NT2/D1 (cell line): Measurements from ENCODE around the gene PLPPR1.
A peak's percentile ranks its signal among the peaks of the same experiment; 100 is the strongest.

Experiments used
- DNase-seq: peaks from one replicate; pipeline ENCODE4 v3.0.0-alpha.2; 2011; ENCODE audit warnings: low read depth, low spot score
- H3K27me3 ChIP-seq: 2 replicates; pipeline ENCODE4 v1.6.0; 2011; ENCODE audit warnings: mild to moderate bottlenecking; ENCODE audit not compliant: insufficient read length, insufficient read depth
- H3K36me3 ChIP-seq: 2 replicates; pipeline ENCODE4 v1.6.1; 2011; ENCODE audit warnings: mild to moderate bottlenecking, low read length, mixed read lengths; ENCODE audit not compliant: insufficient read depth, insufficient read length
- H3K4me1 ChIP-seq: 2 replicates; pipeline ENCODE4 v1.5.1; 2011; ENCODE audit not compliant: insufficient read depth, insufficient read length
- H3K4me3 ChIP-seq: 2 replicates; pipeline ENCODE4 v1.5.1; 2011; ENCODE audit warnings: low read depth; ENCODE audit not compliant: insufficient read length
- H3K9ac ChIP-seq: 2 replicates; pipeline ENCODE4 v1.6.0; 2011; ENCODE audit warnings: low read depth; ENCODE audit not compliant: insufficient read length
- H3K9me3 ChIP-seq: 2 replicates; pipeline ENCODE4 v1.5.1; 2011; ENCODE audit warnings: mild to moderate bottlenecking, low read length; ENCODE audit not compliant: insufficient read depth
- SUZ12 ChIP-seq: IDR thresholded peaks from 2 replicates; pipeline ENCODE4 v1.6.1; 2011; ENCODE audit not compliant: insufficient read length, insufficient read depth; ENCODE audit errors: extremely low read depth
- YY1 ChIP-seq: IDR thresholded peaks from 2 replicates; pipeline ENCODE4 v1.6.1; 2011; ENCODE audit not compliant: insufficient read length, insufficient read depth
- ZNF274 ChIP-seq: IDR thresholded peaks from 2 replicates; pipeline ENCODE4 v1.6.1; 2011; ENCODE audit warnings: mild to moderate bottlenecking, low read depth, low read length

PLPPR1 gene

GRCh38 chr9:101140764-101141163 lies 112.2 kb downstream of the PLPPR1 start:
- Histone ChIP-seq H3K4me3 (no peak overlapping the region), H3K36me3 (no peaks in the 10 kb centered on the region), H3K9ac (no peak overlapping the region), H3K27me3 (no peaks in the 10 kb centered on the region), H3K4me1 (no peaks in the 10 kb centered on the region), H3K9me3 (no peaks in the 10 kb centered on the region)
- DNase-seq: no peak
- TF ChIP-seq YY1 (no peak), ZNF274 (no peak), SUZ12 (no peak)

- H3K4me3 ChIP-seq: no peak overlapping the region
- no peaks in the 10 kb centered on the region for H3K36me3 ChIP-seq
- no peak for TF ChIP-seq ZNF274
- no peak for TF ChIP-seq YY1
- TF ChIP-seq SUZ12: no peak
- H3K4me1 ChIP-seq: peaks cover 4% of the 10 kb centered on the region
- no peak for DNase-seq
- no peak overlapping the region for H3K9ac ChIP-seq
- peaks cover 6% of the 10 kb centered on the region for H3K9me3 ChIP-seq
- no peaks in the 10 kb centered on the region for H3K27me3 ChIP-seq
Measured at GRCh38 chr9:101146508-101146907, 118.0 kb downstream of the PLPPR1 start.

- H3K9me3 ChIP-seq: peaks cover 6% of the 10 kb centered on the region
- H3K4me3 ChIP-seq: no peak overlapping the region
- DNase-seq: peak; percentile 55
- no peak overlapping the region for H3K9ac ChIP-seq
- TF ChIP-seq ZNF274 (no peak), YY1 (no peak), SUZ12 (no peak)
- H3K4me1 ChIP-seq: peaks cover 4% of the 10 kb centered on the region
- no peaks in the 10 kb centered on the region for H3K36me3 ChIP-seq
- H3K27me3 ChIP-seq: no peaks in the 10 kb centered on the region
Measured at GRCh38 chr9:101148344-101148743, 119.8 kb downstream of the PLPPR1 start.

- Histone ChIP-seq H3K27me3 (no peaks in the 10 kb centered on the region), H3K9me3 (no peaks in the 10 kb centered on the region), H3K36me3 (no peaks in the 10 kb centered on the region), H3K4me1 (no peaks in the 10 kb centered on the region), H3K9ac (no peak overlapping the region), H3K4me3 (no peak overlapping the region)
- TF ChIP-seq YY1 (no peak), ZNF274 (no peak), SUZ12 (no peak)
- no peak for DNase-seq
Measured at GRCh38 chr9:101158361-101158760, 129.8 kb downstream of the PLPPR1 start.

GRCh38 chr9:101162231-101162630 lies 133.7 kb downstream of the PLPPR1 start:
- TF ChIP-seq SUZ12 (no peak), ZNF274 (no peak), YY1 (no peak)

GRCh38 chr9:101165131-101165530 lies 136.6 kb downstream of the PLPPR1 start:
- TF ChIP-seq YY1 (no peak), ZNF274 (no peak), SUZ12 (no peak)
- Histone ChIP-seq H3K4me3 (no peak overlapping the region), H3K9ac (no peak overlapping the region), H3K4me1 (no peaks in the 10 kb centered on the region), H3K36me3 (no peaks in the 10 kb centered on the region), H3K9me3 (no peaks in the 10 kb centered on the region), H3K27me3 (no peaks in the 10 kb centered on the region)
- no peak for DNase-seq

More at GRCh38 chr9:101162231-101162630, 133.7 kb downstream of the PLPPR1 start:
- H3K36me3 ChIP-seq: no peaks in the 10 kb centered on the region
- no peaks in the 10 kb centered on the region for H3K9me3 ChIP-seq
- no peak overlapping the region for H3K9ac ChIP-seq
- DNase-seq: no peak
- no peak overlapping the region for H3K4me3 ChIP-seq
- no peaks in the 10 kb centered on the region for H3K4me1 ChIP-seq
- H3K27me3 ChIP-seq: no peaks in the 10 kb centered on the region

- H3K27me3 ChIP-seq: no peaks in the 10 kb centered on the region
- no peaks in the 10 kb centered on the region for H3K9me3 ChIP-seq
- H3K36me3 ChIP-seq: no peaks in the 10 kb centered on the region
- H3K4me1 ChIP-seq: no peaks in the 10 kb centered on the region
- no peak for DNase-seq
- no peak overlapping the region for H3K9ac ChIP-seq
- TF ChIP-seq YY1: no peak
- TF ChIP-seq SUZ12: no peak
- no peak for TF ChIP-seq ZNF274
- H3K4me3 ChIP-seq: no peak overlapping the region
Measured at GRCh38 chr9:101167490-101168134, 139.1 kb downstream of the PLPPR1 start.

GRCh38 chr9:101172616-101173015 lies 144.1 kb downstream of the PLPPR1 start:
- H3K4me1 ChIP-seq: no peaks in the 10 kb centered on the region
- no peaks in the 10 kb centered on the region for H3K27me3 ChIP-seq
- no peak overlapping the region for H3K4me3 ChIP-seq
- TF ChIP-seq ZNF274 (no peak), SUZ12 (no peak), YY1 (no peak)
- no peak overlapping the region for H3K9ac ChIP-seq
- DNase-seq: no peak
- H3K36me3 ChIP-seq: no peaks in the 10 kb centered on the region
- peaks cover 10% of the 10 kb centered on the region; the same call in 1 of the 2 replicates for H3K9me3 ChIP-seq
